Measurements from ENCODE around the gene KCNG2. TPM values are rescaled to one million over a fixed set of nuclear protein-coding genes. Genes with fewer than 3 reads are reported as not detected.

The KCNG2 gene
- total and polyA plus RNA-seq, 10 of the 15 experiments (the other 5 are each of a cell fraction or from before 2014, with no cell fraction given) = 0.20 to 0.23 TPM; not detected in 8

DNA sequence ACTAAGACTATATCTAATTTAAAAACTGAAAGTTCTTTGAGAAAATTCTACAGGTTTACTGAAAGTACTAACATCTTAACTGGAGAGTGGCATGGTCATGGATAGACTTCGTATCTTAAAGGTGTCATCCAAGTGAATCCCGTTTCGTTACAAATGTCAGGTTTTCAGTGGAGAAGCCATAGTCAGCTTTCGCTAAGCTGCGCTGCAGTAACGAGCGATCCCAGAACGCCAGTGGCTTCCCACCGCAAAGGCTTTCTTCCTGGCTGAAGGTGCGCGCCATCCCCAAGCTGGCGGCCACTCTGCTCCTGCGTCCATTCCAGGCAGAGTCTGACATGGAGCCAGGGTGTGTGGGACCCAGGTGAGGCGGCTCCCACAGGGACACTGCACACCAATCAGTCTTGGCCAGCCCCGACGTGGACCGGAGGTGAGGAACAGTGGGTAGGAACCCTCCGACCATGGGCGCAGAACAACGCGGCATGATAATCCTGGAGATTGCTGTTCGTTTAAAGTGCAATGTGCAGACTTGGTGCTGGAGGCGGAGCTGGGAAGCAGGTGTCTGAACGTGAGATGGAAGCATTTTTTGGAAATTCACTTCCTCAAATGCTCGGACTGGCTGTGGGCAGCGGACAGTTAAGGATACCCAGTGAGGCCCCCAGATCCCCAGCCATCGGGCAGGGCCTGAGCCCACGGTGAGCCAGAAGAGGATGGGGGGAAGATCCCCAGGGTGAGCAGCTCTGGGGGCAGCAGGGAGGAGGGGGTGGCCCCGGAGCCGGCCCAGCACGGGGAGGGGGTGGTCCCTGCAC is 27.8 kb upstream of the KCNG2 start:
- DNase-seq (ENCODE audit: low read depth, low spot score) (no peak), ATAC-seq (no peak)
- no peak overlapping the region for H3K4me2 ChIP-seq (ENCODE audit: control insufficient read depth, insufficient read depth)

DNA sequence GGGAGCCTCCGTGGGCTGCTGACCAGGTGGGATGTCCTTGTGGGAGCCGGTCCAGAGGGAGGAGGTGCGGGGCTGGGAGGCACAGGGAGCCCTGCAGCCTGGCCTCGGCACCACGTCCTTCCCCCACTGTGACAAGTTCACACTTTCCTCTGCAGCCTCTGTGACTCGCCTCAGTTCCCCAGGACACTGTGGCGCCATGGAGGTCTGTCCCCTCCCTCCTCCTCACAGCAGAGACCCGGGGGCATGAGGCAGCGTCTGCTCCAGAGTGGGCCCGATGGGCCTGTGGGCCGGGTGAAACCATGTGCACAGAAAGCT is 27.3 kb upstream of the KCNG2 start:
- WGBS (ENCODE audit: insufficient coverage, insufficient replicate concordance, low lambda C conversion rate, missing lambda C conversion rate) = 44% methylated on average over 10 of the region's 11 CpGs
- RAD21 ChIA-PET (ENCODE audit: unreplicated experiment) = no interaction called here
- BruUV-seq (replicated peaks) = no TSS peak

More for the DNA sequence above, 27.8 kb upstream of the KCNG2 start:
- H3K27me3 ChIP-seq (replicated peaks in 1 of 2; ENCODE audit: control insufficient read depth in 2 of 2, insufficient read depth in 2 of 2, low read length in 1 of 2) = no peaks in the 10 kb centered on the region
- no peaks in the 10 kb centered on the region for H3K79me2 ChIP-seq (ENCODE audit: control insufficient read depth, insufficient read depth, low read length)
- in situ Hi-C loops (cut with MboI) = no loop called here
- H3K4me1 ChIP-seq (ENCODE audit: control insufficient read depth, insufficient read depth, low read length) = no peaks in the 10 kb centered on the region
- ChIA-PET RAD21 (ENCODE audit: unreplicated experiment) (no interaction called here), POLR2A (no interaction called here), CTCF (no interaction called here), SMC1A (ENCODE audit: uncharacterized antibody, unreplicated experiment) (no interaction called here)
- H3K36me3 ChIP-seq (ENCODE audit: control insufficient read depth in 2 of 2, insufficient read depth in 2 of 2, low read length in 1 of 2) = no peaks in the 10 kb centered on the region
- no peak overlapping the region for H2AFZ ChIP-seq (ENCODE audit: control insufficient read depth, low read depth, low read length)
- no peak for TF ChIP-seq SIX5 (IDR thresholded peaks at IDR 0.05; ENCODE audit: low read depth, low read length, severe bottlenecking)
- TF ChIP-seq STAT3 (IDR thresholded peaks at IDR 0.05; ENCODE audit: low read depth, low read length) = no peak
- TF ChIP-seq CHD2 (IDR thresholded peaks at IDR 0.05; ENCODE audit: borderline replicate concordance, low read depth, low read length) = no peak
- TF ChIP-seq SIN3A (IDR thresholded peaks at IDR 0.05; ENCODE audit: low read depth, low read length) = no peak
- no peak for TF ChIP-seq POLR2A (IDR thresholded peaks at IDR 0.05; ENCODE audit: low read depth, low read length)
- no peak for TF ChIP-seq NFIC (IDR thresholded peaks at IDR 0.05; ENCODE audit: low read depth, low read length)
- H3K9ac ChIP-seq (ENCODE audit: control insufficient read depth, insufficient read depth, low read length) = no peak overlapping the region
- H4K20me1 ChIP-seq (ENCODE audit: control insufficient read depth, insufficient read depth) = no peaks in the 10 kb centered on the region
- no TSS peak for BruUV-seq (replicated peaks)
- no peak overlapping the region for H3K4me3 ChIP-seq
- 80% methylated on average over 31 of the region's 31 CpGs for WGBS (ENCODE audit: insufficient coverage, insufficient replicate concordance, low lambda C conversion rate, missing lambda C conversion rate)
- FAIRE-seq = no peak
- H3K9me3 ChIP-seq (replicated peaks; ENCODE audit: control insufficient read depth, insufficient read depth, low read length) = peaks cover 2% of the 10 kb centered on the region; the same call in 1 of the 3 replicates
- no peak overlapping the region for H3K27ac ChIP-seq (ENCODE audit: control insufficient read depth, insufficient read depth)
- intact Hi-C loops (cut with micrococcal nuclease; ENCODE audit: unreplicated experiment) = no loop called here

More for the DNA sequence above, 27.3 kb upstream of the KCNG2 start:
- no peak overlapping the region for H2AFZ ChIP-seq (ENCODE audit: control insufficient read depth, low read depth, low read length)
- no peak overlapping the region for H3K4me3 ChIP-seq
- no peak overlapping the region for H3K4me2 ChIP-seq (ENCODE audit: control insufficient read depth, insufficient read depth)
- H3K9me3 ChIP-seq (replicated peaks; ENCODE audit: control insufficient read depth, insufficient read depth, low read length) = peaks cover 2% of the 10 kb centered on the region; the same call in 1 of the 3 replicates
- ATAC-seq = no peak
- POLR2A ChIA-PET = no interaction called here
- no peak overlapping the region for H3K27ac ChIP-seq (ENCODE audit: control insufficient read depth, insufficient read depth)
- SMC1A ChIA-PET (ENCODE audit: uncharacterized antibody, unreplicated experiment) = interaction anchor here (0.6 kb wide), 1 partner anchor 304 kb away, joined by 3 read pairs; no protein-coding TSS in a partner anchor
- no peak for TF ChIP-seq CBX3 (IDR thresholded peaks at IDR 0.05; ENCODE audit: borderline replicate concordance, low read depth)
- no peak for TF ChIP-seq RB1 (IDR thresholded peaks at IDR 0.05; ENCODE audit: borderline replicate concordance)
- H3K4me1 ChIP-seq (ENCODE audit: control insufficient read depth, insufficient read depth, low read length) = no peaks in the 10 kb centered on the region
- CTCF ChIA-PET = no interaction called here
- H3K9ac ChIP-seq (ENCODE audit: control insufficient read depth, insufficient read depth, low read length) = no peak overlapping the region
- DNase-seq (ENCODE audit: low read depth, low spot score) = no peak
- no peaks in the 10 kb centered on the region for H3K79me2 ChIP-seq (ENCODE audit: control insufficient read depth, insufficient read depth, low read length)
- no peaks in the 10 kb centered on the region for H4K20me1 ChIP-seq (ENCODE audit: control insufficient read depth, insufficient read depth)
- intact Hi-C loops (cut with micrococcal nuclease; ENCODE audit: unreplicated experiment) = no loop called here
- FAIRE-seq = no peak
- no peaks in the 10 kb centered on the region for H3K27me3 ChIP-seq (replicated peaks in 1 of 2; ENCODE audit: control insufficient read depth in 2 of 2, insufficient read depth in 2 of 2, low read length in 1 of 2)
- in situ Hi-C loops (cut with MboI) = no loop called here
- H3K36me3 ChIP-seq (ENCODE audit: control insufficient read depth in 2 of 2, insufficient read depth in 2 of 2, low read length in 1 of 2) = no peaks in the 10 kb centered on the region

Measured in GM12878 (cell line).